IMR-90 (cell line): Measurements from ENCODE around the gene MPND. TPM values are rescaled to one million over a fixed set of nuclear protein-coding genes. Genes with fewer than 3 reads are reported as not detected.

Experiments used
- ATAC-seq: fragments of 200-7000 bp; cut with Tn5 transposase; 2 replicates; pipeline ENCODE4 v1.9.1; 2020; ENCODE audit warnings: low read depth, mild to moderate bottlenecking, moderate library complexity
- BruUV-seq: library from RNA; stranded (reverse); fragments of 400-500 nt; replicated peaks from 2 replicates; lab custom pipeline; 2021; lab: Mats Ljungman, UMichigan
- CTCF ChIA-PET: fragments of 300-600 bp; formaldehyde crosslinking; extraction: SDS; loops from one replicate; lab custom pipeline; 2021; ENCODE audit warnings: antibody characterized with exemption; lab: Yijun Ruan, JAX
- POLR2A ChIA-PET: fragments of 300-600 bp; sonication (Branson Sonifier 250); formaldehyde crosslinking; loops from one replicate; lab custom pipeline; 2022; ENCODE audit warnings: antibody characterized with exemption; ENCODE audit not compliant: unreplicated experiment; lab: Charles Lee
- DNase-seq: peaks from one replicate; pipeline ENCODE4 v3.0.0; 2013
- H2AFZ ChIP-seq: replicated peaks from 2 replicates; pipeline ENCODE3; 2013; ENCODE audit warnings: low read length, mild to moderate bottlenecking; ENCODE audit not compliant: poor library complexity
- H2AK5ac ChIP-seq: 2 replicates; pipeline ENCODE4 v1.6.1; 2013; ENCODE audit warnings: low read depth, low read length, inconsistent platforms
- H2AK9ac ChIP-seq: replicated peaks from 2 replicates; pipeline ENCODE3; 2013; ENCODE audit warnings: mild to moderate bottlenecking, low read depth, low read length, moderate library complexity; ENCODE audit not compliant: poor library complexity
- H2BK120ac ChIP-seq: 2 replicates; pipeline ENCODE4 v1.6.1; 2013; ENCODE audit warnings: low read depth, low read length, inconsistent platforms
- H2BK15ac ChIP-seq: 3 replicates; pipeline ENCODE4 v1.6.1; 2013; ENCODE audit warnings: low read depth, low read length, inconsistent platforms
- H2BK20ac ChIP-seq: 2 replicates; pipeline ENCODE4 v1.6.1; 2013; ENCODE audit warnings: low read depth, mild to moderate bottlenecking, inconsistent platforms, low read length, moderate library complexity
- H2BK5ac ChIP-seq: 2 replicates; pipeline ENCODE4 v1.6.1; 2013; ENCODE audit warnings: mild to moderate bottlenecking, low read depth, low read length, inconsistent platforms; ENCODE audit not compliant: poor library complexity, severe bottlenecking
- H3K14ac ChIP-seq: replicated peaks from 2 replicates; pipeline ENCODE4 v1.6.1; 2013; ENCODE audit warnings: low read depth, low read length, inconsistent platforms
- H3K18ac ChIP-seq: 2 replicates; pipeline ENCODE4 v1.6.1; 2013; ENCODE audit warnings: low read depth, low read length, control low read depth
- H3K23ac ChIP-seq: 2 replicates; pipeline ENCODE4 v1.6.1; 2013; ENCODE audit warnings: low read depth, low read length, inconsistent platforms
- H3K27ac ChIP-seq: 2 replicates; pipeline ENCODE4 v1.5.1; 2013; ENCODE audit warnings: mild to moderate bottlenecking, control low read depth, low read length; ENCODE audit not compliant: insufficient read depth
- H3K27me3 ChIP-seq: 2 replicates; pipeline ENCODE4 v1.6.1; 2013; ENCODE audit warnings: low read length; ENCODE audit not compliant: control insufficient read depth, insufficient read depth
- H3K36me3 ChIP-seq: 2 replicates; pipeline ENCODE4 v1.6.1; 2013; ENCODE audit warnings: low read length, mixed read lengths; ENCODE audit not compliant: control insufficient read depth, insufficient read depth
- H3K4ac ChIP-seq: 2 replicates; pipeline ENCODE4 v1.6.1; 2013; ENCODE audit warnings: low read depth, low read length, inconsistent platforms
- H3K4me1 ChIP-seq: 2 replicates; pipeline ENCODE4 v1.6.1; 2013; ENCODE audit warnings: low read length, mixed read lengths; ENCODE audit not compliant: control insufficient read depth, insufficient read depth
- H3K4me2 ChIP-seq: 2 replicates; pipeline ENCODE4 v1.6.1; 2013; ENCODE audit warnings: low read depth, mild to moderate bottlenecking, control low read depth, low read length, moderate library complexity
- H3K4me3 ChIP-seq: 2 replicates; pipeline ENCODE4 v1.5.1; 2013; ENCODE audit warnings: low read depth, mild to moderate bottlenecking, control low read depth, low read length, moderate library complexity; ENCODE audit not compliant: insufficient read depth
- H3K56ac ChIP-seq: 2 replicates; pipeline ENCODE4 v1.6.1; 2013; ENCODE audit warnings: low read length, inconsistent platforms; ENCODE audit not compliant: insufficient read depth; ENCODE audit errors: extremely low read depth
- H3K79me1 ChIP-seq, 2 experiments: 2 replicates each; pipeline ENCODE4 v1.6.1; 2013; ENCODE audit warnings: low read length in 2 of 2, inconsistent platforms in 1 of 2, low read depth in 1 of 2
- H3K9ac ChIP-seq: 2 replicates; pipeline ENCODE4 v1.6.1; 2013; ENCODE audit warnings: low read depth, low read length, control low read depth
- H3K9me1 ChIP-seq: 2 replicates; pipeline ENCODE4 v1.6.1; 2013; ENCODE audit warnings: low read length, inconsistent platforms; ENCODE audit not compliant: insufficient read depth
- H3K9me3 ChIP-seq: 2 replicates; pipeline ENCODE4 v1.6.1; 2013; ENCODE audit warnings: low read length; ENCODE audit not compliant: control insufficient read depth, insufficient read depth
- H4K20me1 ChIP-seq: 2 replicates; pipeline ENCODE4 v1.6.1; 2013; ENCODE audit warnings: low read length, inconsistent platforms; ENCODE audit not compliant: insufficient read depth
- H4K5ac ChIP-seq: 2 replicates; pipeline ENCODE4 v1.6.1; 2013; ENCODE audit warnings: mild to moderate bottlenecking, low read depth, low read length, control low read depth
- H4K8ac ChIP-seq, 2 experiments: 2 replicates each; pipeline ENCODE4 v1.6.1; 2013; ENCODE audit warnings: low read depth in 2 of 2, low read length in 2 of 2, control low read depth in 1 of 2, inconsistent platforms in 1 of 2
- H4K91ac ChIP-seq: 2 replicates; pipeline ENCODE4 v1.6.1; 2013; ENCODE audit warnings: low read depth, low read length, inconsistent platforms; ENCODE audit not compliant: insufficient read depth
- BHLHE40 ChIP-seq: fragments of 150-350 bp; IDR thresholded peaks from 2 replicates; pipeline ENCODE4 v1.6.1; 2016; ENCODE audit warnings: mild to moderate bottlenecking, low read depth, low read length
- CEBPB ChIP-seq: IDR thresholded peaks from 2 replicates; pipeline ENCODE4 v1.6.1; 2012; ENCODE audit warnings: low read depth, low read length, improper control_type of control experiment
- ELK1 ChIP-seq: fragments of 150-350 bp; IDR thresholded peaks from 2 replicates; pipeline ENCODE4 v1.6.1; 2016; ENCODE audit warnings: low read depth, mild to moderate bottlenecking, low read length, moderate library complexity, borderline replicate concordance
- FOS ChIP-seq: fragments of 150-350 bp; IDR thresholded peaks from 2 replicates; pipeline ENCODE4 v1.6.1; 2016; ENCODE audit warnings: low read depth, low read length
- MAFK ChIP-seq: IDR thresholded peaks from 2 replicates; pipeline ENCODE4 v1.6.1; 2012; ENCODE audit warnings: low read depth, low read length, improper control_type of control experiment
- MAZ ChIP-seq: IDR thresholded peaks from 2 replicates; pipeline ENCODE4 v1.6.1; 2012; ENCODE audit warnings: low read depth, mild to moderate bottlenecking, low read length, improper control_type of control experiment, moderate library complexity, borderline replicate concordance
- MXI1 ChIP-seq: IDR thresholded peaks from 2 replicates; pipeline ENCODE4 v1.6.1; 2012; ENCODE audit warnings: low read depth, mild to moderate bottlenecking, low read length, moderate library complexity, borderline replicate concordance
- NFE2L2 ChIP-seq: fragments of 150-350 bp; IDR thresholded peaks from 2 replicates; pipeline ENCODE4 v1.6.1; 2016; ENCODE audit warnings: low read depth, mild to moderate bottlenecking, low read length
- POLR2A ChIP-seq: IDR thresholded peaks from 2 replicates; pipeline ENCODE4 v1.6.1; 2012; ENCODE audit warnings: mild to moderate bottlenecking, low read depth, low read length
- RAD21 ChIP-seq: IDR thresholded peaks from 2 replicates; pipeline ENCODE4 v1.6.1; 2012; ENCODE audit warnings: low read length, improper control_type of control experiment
- RCOR1 ChIP-seq: IDR thresholded peaks from 2 replicates; pipeline ENCODE4 v1.6.1; 2012; ENCODE audit warnings: mild to moderate bottlenecking, low read length, improper control_type of control experiment; ENCODE audit not compliant: insufficient replicate concordance
- RFX5 ChIP-seq: IDR thresholded peaks from 2 replicates; pipeline ENCODE4 v1.8.0; 2012; ENCODE audit warnings: low read depth, mild to moderate bottlenecking, low read length, moderate library complexity
- SMC3 ChIP-seq: fragments of 150-350 bp; IDR thresholded peaks from 2 replicates; pipeline ENCODE4 v1.6.1; 2016; ENCODE audit warnings: low read depth, mild to moderate bottlenecking, antibody characterized with exemption, low read length, moderate library complexity
- WGBS, 2 experiments: methylation state at CpG; one replicate each; pipeline versions ENCODE4 v1.1.5 to v1.1.7; 2013; ENCODE audit warnings: missing lambda C conversion rate in 2 of 2; ENCODE audit not compliant: insufficient read length in 1 of 2; ENCODE audit errors: extremely low coverage in 2 of 2; 5-methylcytosine and 5-hydroxymethylcytosine counted together
- dilution Hi-C: fragments of 300-500 bp; cut with HindIII; formaldehyde crosslinking; loops from one replicate; pipeline ENCODE4 v1.14.3; 2018; ENCODE audit warnings: low sequenced_read_pairs; ENCODE audit not compliant: unreplicated experiment
- in situ Hi-C: fragments of 300-500 bp; cut with MboI; formaldehyde crosslinking; loops from 3 replicates; pipeline ENCODE4 v1.14.3; 2019; ENCODE audit warnings: low sequenced_read_pairs, inconsistent platforms, mixed read lengths
- intact Hi-C: fragments of 100-400 bp; cut with micrococcal nuclease; formaldehyde crosslinking; loops from 2 replicates; pipeline ENCODE4 v1.10.0; 2022
- polyA plus RNA-seq, 3 experiments: library from polyadenylated mRNA; depleted of rRNA; stranded (reverse); fragments of >200 nt; gene quantifications; 2 replicates each; pipeline ENCODE4 v1.2.3, GENCODE V29; 2012; ENCODE audit warnings: low replicate concordance in 1 of 3
- total RNA-seq: library from RNA; depleted of rRNA; stranded (reverse); fragments of >200 nt; gene quantifications from 2 replicates; pipeline ENCODE4 v1.2.3, GENCODE V29; 2012
- TF ChIP-seq, protein P1 (sequence below): fragments of 150-350 bp; IDR thresholded peaks from 2 replicates; pipeline ENCODE4 v1.6.1; 2017; ENCODE audit warnings: mild to moderate bottlenecking, antibody characterized with exemption, low read length, low read depth

Gene MPND
- total and polyA plus RNA-seq, 2 of the 4 experiments (the other 2 are of a cell fraction) = 2.3 to 8.1 TPM

- H3K27ac ChIP-seq = no peak overlapping the region
- peaks cover 29% of the 10 kb centered on the region for H3K9me1 ChIP-seq
- peaks cover 52% of the 10 kb centered on the region for H4K20me1 ChIP-seq
- POLR2A ChIA-PET = no interaction called here
- dilution Hi-C loops (no loop called here), intact Hi-C loops (no loop called here), in situ Hi-C loops (no loop called here)
- CTCF ChIA-PET = no interaction called here
- H3K36me3 ChIP-seq = peaks cover 19% of the 10 kb centered on the region
- peak overlapping the region in 1 of 2 experiments; percentile 27; a peak in 1 of 4 replicates for H4K8ac ChIP-seq
- no peak overlapping the region for H2BK120ac ChIP-seq
- peaks cover 21 to 96% of the 10 kb centered on the region in 2 experiments; a peak in 3 of 4 replicates for H3K79me1 ChIP-seq
- H2BK15ac ChIP-seq = no peak overlapping the region
- no peak overlapping the region for H3K56ac ChIP-seq
- H3K14ac ChIP-seq = no peak overlapping the region; the same call in 1 of the 2 replicates
- no peak overlapping the region for H4K91ac ChIP-seq
- H3K4me3 ChIP-seq = no peak overlapping the region
- no peak overlapping the region for H4K5ac ChIP-seq
- no peak overlapping the region for H3K23ac ChIP-seq
- no peak overlapping the region for H3K4ac ChIP-seq
- no TSS peak for BruUV-seq
- no peak overlapping the region for H3K18ac ChIP-seq
- H2AK5ac ChIP-seq = no peak overlapping the region
- DNase-seq (no peak), ATAC-seq (no peak)
- no peaks in the 10 kb centered on the region for H3K9me3 ChIP-seq
- H2BK20ac ChIP-seq = no peak overlapping the region
- no peaks in the 10 kb centered on the region for H3K27me3 ChIP-seq
- no peak overlapping the region for H2BK5ac ChIP-seq
- no peak overlapping the region for H2AFZ ChIP-seq
- H3K4me1 ChIP-seq = peaks cover 44% of the 10 kb centered on the region
- no peak overlapping the region for H3K9ac ChIP-seq
- peak overlapping the region; percentile 79 for H2AK9ac ChIP-seq
- no peak overlapping the region for H3K4me2 ChIP-seq
- TF ChIP-seq MAFK (no peak), RAD21 (no peak), FOS (no peak), RCOR1 (no peak), CEBPB (no peak), RFX5 (no peak), SMC3 (no peak), BHLHE40 (no peak), POLR2A (no peak), ELK1 (no peak), MXI1 (no peak), NFE2L2 (no peak), MAZ (no peak)
- TF ChIP-seq, protein P1, sequence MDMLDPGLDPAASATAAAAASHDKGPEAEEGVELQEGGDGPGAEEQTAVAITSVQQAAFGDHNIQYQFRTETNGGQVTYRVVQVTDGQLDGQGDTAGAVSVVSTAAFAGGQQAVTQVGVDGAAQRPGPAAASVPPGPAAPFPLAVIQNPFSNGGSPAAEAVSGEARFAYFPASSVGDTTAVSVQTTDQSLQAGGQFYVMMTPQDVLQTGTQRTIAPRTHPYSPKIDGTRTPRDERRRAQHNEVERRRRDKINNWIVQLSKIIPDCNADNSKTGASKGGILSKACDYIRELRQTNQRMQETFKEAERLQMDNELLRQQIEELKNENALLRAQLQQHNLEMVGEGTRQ = no peak
- WGBS, 2 experiments = 100% methylated on average over 6 of the region's 15 CpGs; no CpG with 5 or more reads in 1 of the 2 experiments
Observed at GRCh38 chr19:4370418-4371041, 27.2 kb downstream of the MPND start.
